GM12864 (cell line): ENCODE results near the gene PIEZO2.
A peak's percentile ranks its signal among the peaks of the same experiment; 100 is the strongest.

ENCODE experiments used
- DNase-seq: peaks from one replicate; pipeline ENCODE4 v3.0.0-alpha.2; 2011; ENCODE audit warnings: low read depth
- H3K4me3 ChIP-seq: 2 replicates; pipeline ENCODE4 v1.5.1; 2011; ENCODE audit warnings: mild to moderate bottlenecking, low read depth, low read length, control low read depth
- TF ChIP-seq, protein P1 (sequence below): IDR thresholded peaks from 2 replicates; pipeline ENCODE4 v1.5.1; 2011; ENCODE audit warnings: low read depth, mild to moderate bottlenecking, moderate library complexity, low read length, control low read depth, inconsistent platforms; ENCODE audit errors: missing control alignments

The PIEZO2 gene

DNA sequence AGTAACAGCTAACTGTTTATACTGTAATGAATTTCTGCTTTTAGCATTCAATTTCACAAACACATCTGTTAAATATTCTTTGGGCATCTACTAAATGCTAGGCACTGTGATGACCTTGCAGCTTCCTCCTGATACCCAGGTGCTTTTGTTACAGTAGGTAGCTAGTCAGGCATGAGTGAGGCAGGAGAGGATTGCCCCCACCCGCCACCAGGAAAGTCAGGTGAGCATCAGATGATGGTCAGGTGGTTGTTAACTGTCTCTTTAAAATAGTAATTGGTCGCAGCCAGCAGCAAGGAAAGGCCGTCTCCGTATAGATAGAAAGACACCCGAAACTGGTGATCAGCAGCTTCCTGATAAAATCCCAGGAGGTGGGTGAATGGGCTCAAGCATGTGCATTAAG lies 255.6 kb downstream of the PIEZO2 start:
- no peak overlapping the region for H3K4me3 ChIP-seq
- no peak for DNase-seq
- TF ChIP-seq, protein P1, sequence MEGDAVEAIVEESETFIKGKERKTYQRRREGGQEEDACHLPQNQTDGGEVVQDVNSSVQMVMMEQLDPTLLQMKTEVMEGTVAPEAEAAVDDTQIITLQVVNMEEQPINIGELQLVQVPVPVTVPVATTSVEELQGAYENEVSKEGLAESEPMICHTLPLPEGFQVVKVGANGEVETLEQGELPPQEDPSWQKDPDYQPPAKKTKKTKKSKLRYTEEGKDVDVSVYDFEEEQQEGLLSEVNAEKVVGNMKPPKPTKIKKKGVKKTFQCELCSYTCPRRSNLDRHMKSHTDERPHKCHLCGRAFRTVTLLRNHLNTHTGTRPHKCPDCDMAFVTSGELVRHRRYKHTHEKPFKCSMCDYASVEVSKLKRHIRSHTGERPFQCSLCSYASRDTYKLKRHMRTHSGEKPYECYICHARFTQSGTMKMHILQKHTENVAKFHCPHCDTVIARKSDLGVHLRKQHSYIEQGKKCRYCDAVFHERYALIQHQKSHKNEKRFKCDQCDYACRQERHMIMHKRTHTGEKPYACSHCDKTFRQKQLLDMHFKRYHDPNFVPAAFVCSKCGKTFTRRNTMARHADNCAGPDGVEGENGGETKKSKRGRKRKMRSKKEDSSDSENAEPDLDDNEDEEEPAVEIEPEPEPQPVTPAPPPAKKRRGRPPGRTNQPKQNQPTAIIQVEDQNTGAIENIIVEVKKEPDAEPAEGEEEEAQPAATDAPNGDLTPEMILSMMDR, result no peak

DNA sequence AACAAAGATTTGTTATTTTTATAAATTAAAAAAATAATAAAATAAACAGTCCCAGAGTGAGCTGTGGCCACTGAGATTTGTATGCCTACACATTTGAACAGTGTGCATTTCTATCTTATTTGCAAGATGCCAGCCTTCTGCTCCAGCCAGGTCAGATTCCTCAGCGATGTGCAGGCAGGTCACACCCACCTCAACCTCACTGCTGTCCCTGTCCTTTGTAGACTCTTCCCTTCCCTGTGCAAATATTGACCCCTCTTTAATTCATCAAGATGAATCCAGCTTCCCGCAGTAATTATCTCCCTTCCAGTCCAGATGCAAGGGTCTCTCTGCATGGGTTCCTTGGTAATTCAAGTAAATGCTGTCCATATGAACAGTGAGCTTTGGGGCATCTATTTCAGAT lies 256.2 kb downstream of the PIEZO2 start:
- TF ChIP-seq, protein P1, result no peak
- no peak overlapping the region for H3K4me3 ChIP-seq
- DNase-seq, result no peak

DNA sequence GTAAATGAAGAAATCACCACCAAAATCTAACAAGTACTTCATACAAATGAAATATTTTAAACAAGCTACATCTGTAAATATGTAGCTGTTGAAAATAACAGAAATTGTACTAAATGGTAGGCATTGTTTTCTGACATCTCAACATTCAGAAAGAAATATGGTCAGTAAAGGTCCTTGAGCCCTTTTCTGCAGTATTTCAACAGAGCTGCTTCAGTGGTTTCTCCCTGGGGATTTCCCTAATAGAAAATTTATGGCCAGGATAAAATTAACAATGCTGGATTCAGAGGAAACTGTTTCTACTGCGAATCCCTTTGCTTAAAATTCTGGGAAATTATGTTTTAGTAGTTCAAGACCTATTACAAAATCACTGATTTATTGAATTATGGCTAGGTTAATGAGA lies 256.6 kb downstream of the PIEZO2 start:
- no peak overlapping the region for H3K4me3 ChIP-seq
- DNase-seq, result no peak
- TF ChIP-seq, protein P1, result no peak

DNA sequence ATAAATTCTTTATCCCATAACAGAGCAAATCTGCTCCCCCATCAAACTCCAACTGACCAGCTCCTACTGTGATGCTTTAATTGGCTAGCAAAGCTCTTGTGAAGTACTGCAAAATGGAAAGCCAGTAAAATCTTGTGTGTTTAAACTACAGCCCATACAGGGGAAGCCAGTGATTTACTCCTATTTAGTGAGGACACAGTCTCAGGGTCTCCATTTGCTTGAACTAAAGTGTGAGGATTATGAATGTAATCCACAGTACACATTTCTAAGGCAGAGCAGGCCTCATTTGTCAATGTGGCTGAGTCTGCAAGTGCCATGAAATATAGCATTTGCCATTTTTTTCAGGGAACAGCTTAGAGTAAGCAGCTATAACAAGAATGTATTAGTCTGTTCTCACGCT lies 259.3 kb downstream of the PIEZO2 start:
- no peak for DNase-seq
- H3K4me3 ChIP-seq, result no peak overlapping the region
- TF ChIP-seq, protein P1, result no peak

DNA sequence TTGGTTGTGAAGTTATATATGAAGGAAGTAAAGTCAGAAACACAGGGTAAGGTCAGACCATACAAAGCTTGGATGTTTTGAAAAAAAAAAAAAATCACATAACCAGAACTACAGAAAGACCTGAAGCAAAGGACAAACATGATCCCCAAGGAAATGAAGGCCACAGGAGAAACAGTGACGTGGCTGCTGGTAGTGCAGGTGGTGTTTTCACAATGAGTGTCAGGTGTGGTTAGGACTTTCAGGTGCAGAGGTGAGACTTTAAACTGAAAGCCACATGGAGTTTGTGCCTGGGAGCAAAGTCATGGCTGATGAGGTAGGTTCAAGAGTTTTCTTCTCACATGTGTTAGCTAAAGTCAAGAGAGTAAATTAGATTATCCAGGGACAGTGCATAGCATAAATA lies 270.7 kb downstream of the PIEZO2 start:
- peak; percentile 94 for DNase-seq
- no peak overlapping the region for H3K4me3 ChIP-seq
- TF ChIP-seq, protein P1, result no peak

DNA sequence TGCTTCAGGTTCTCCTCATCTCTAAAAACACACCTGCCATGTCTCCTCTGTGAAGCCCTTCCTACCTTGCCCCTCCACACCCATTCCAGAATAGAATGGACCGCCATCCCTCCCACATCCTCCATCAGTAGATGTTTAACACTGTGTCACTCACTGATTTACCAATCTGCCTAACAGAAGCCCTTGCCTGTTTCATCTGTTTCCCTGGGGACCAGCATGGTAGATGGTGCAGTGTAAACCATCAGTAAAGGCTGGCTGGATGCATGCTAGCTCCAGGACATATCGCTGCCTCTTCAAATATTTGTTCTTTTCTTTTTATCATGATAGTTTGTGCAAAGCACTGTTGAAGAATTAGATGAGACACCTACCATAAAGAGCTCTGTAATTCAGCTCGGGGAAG lies 271.4 kb downstream of the PIEZO2 start:
- TF ChIP-seq, protein P1, result no peak
- DNase-seq, result no peak
- no peak overlapping the region for H3K4me3 ChIP-seq

DNA sequence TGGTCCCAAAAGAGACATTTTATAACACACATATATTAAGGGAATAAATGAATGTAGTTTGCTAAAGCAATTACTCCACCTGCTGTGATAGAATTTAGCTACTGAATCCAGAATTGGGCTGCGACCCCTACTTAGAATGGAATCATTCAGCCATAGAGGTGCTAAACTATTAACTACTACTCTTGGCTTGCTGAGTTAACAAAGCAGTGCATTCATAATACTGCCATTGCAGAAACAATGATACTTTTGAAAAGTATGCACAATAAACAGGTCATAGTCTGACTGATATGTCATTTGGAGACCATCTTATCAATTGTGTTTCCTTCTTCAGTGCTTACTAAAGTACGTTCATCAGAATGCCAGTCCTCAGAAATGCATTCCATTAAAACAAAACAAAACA lies 273.6 kb downstream of the PIEZO2 start:
- TF ChIP-seq, protein P1, result no peak
- DNase-seq, result no peak
- H3K4me3 ChIP-seq, result no peak overlapping the region
